T-helper 22 cell (primary cell): Measurements from ENCODE around the gene GNAI3.
A peak's percentile ranks its signal among the peaks of the same experiment; 100 is the strongest.

Experiments used
- DNase-seq: peaks from one replicate; pipeline ENCODE4 v3.0.0-alpha.2; 2020; ENCODE audit warnings: low read depth

The GNAI3 gene

DNA sequence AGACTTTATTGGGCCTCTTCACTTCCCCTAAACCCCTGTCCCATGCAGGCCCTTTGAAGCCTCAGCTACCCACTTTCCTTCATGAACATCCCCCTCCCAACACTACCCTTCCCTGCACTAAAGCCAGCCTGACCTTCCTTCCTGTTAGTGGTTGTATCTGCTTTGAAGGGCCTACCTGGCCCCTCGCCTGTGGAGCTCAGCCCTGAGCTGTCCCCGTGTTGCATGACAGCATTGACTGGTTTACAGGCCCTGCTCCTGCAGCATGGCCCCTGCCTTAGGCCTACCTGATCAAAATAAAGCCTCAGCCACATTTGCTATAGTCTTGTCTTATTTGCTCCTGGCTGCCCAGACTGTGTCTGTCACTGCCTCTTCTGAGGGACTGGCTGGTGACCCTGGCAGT, 113.0 kb downstream of the GNAI3 start:
- no peak for DNase-seq

DNA sequence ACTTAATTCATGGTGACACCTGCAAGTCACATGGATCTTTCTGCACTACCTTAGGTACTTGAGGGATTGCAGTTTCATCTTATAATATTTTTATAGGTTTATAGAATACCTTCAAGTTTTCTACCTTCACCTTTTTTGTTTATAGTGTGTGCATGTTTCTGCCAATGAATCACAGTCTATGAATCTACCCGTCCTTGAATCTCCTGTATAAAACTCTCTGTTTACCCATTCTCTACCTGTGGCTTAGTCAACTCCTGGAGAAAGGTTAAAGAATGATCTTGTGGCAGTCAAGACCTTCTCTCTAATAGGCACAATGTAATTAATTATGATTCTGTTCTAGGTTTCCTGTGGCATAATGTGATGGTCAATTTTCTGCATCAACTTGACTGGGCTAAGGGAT, 116.3 kb downstream of the GNAI3 start:
- DNase-seq = no peak

DNA sequence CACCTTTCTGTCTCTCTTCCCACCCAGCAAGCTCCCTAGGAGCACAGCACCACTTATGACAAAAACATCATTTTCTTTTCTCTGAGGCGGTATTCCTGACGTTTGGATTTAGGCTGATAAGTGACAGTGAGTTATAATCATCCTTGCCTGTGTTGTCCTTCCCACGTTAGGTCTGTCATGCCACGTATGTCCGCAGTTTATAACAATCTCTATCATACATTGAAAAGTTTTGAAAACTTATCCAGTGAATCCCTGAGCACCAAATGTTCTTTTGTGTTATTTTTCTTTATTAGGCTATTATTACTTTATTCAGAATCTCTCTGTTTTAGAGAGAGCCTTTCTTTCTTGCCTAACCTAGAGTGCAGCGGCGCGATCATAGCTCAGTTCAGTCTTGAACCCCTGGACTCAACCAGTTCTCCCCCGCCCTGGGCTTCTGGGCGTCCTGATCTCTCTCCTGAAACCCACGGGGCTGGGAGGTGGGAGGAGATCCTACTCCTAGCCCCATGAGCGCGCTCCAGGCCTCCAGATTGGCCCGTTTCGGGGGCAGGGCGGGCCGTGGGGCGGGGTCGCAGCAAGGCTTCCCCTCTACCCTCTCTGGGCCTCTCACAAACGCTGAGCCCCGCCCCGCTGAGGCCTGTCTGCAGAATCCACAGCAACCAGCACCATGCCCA, 119.2 kb downstream of the GNAI3 start, which contains the start of gene GSTM2:
Gene GSTM2, plus strand, starts transcription at position 606 of the 671 bp plus-strand sequence. Its CDS starts 59 bp downstream, at position 665.
- peak; percentile 66 for DNase-seq
